Urothelium cell line (cell line): Measurements from ENCODE around the gene ENO2.

ENCODE experiments used
- DNase-seq: peaks from one replicate; pipeline ENCODE4 v3.0.0; 2011; ENCODE audit warnings: low spot score, mixed read lengths
- FAIRE-seq: peaks from 2 replicates; lab custom pipeline; 2011; peaks lifted over from hg19 to GRCh38; lab: Jason Lieb, UNC

The ENO2 gene

GRCh38 chr12:6946920-6947374 lies 32.6 kb downstream of the ENO2 start:
- no peak for FAIRE-seq
- no peak for DNase-seq

- no peak for FAIRE-seq
Measured at GRCh38 chr12:6947615-6948014, 33.2 kb downstream of the ENO2 start.

GRCh38 chr12:6948873-6949594 lies 34.7 kb downstream of the ENO2 start:
- FAIRE-seq (peak; percentile 93), DNase-seq (no peak)

More at GRCh38 chr12:6947615-6948014, 33.2 kb downstream of the ENO2 start:
- no peak for DNase-seq

- DNase-seq = no peak
- FAIRE-seq = no peak
Measured at GRCh38 chr12:6950401-6950801, 36.0 kb downstream of the ENO2 start.

- DNase-seq = no peak
- peak; percentile 67 for FAIRE-seq
Measured at GRCh38 chr12:6950811-6951540, 36.6 kb downstream of the ENO2 start, which contains the start of gene PTPN6. Gene PTPN6 (plus strand): TSS chr12:6951356. CDS start chr12:6951513, 157 bp downstream.

- FAIRE-seq (no peak), DNase-seq (no peak)
Measured at GRCh38 chr12:6951551-6952120, 37.3 kb downstream of the ENO2 start.

- DNase-seq = no peak
- peak; percentile 87 for FAIRE-seq
Measured at GRCh38 chr12:6952121-6952862, 37.9 kb downstream of the ENO2 start.

GRCh38 chr12:6952863-6953441 lies 38.6 kb downstream of the ENO2 start:
- no peak for DNase-seq
- FAIRE-seq = no peak

GRCh38 chr12:6953442-6954315 lies 39.3 kb downstream of the ENO2 start:
- FAIRE-seq (no peak), DNase-seq (no peak)

- FAIRE-seq = peak; percentile 13
- DNase-seq = no peak
Measured at GRCh38 chr12:6954316-6955107, 40.1 kb downstream of the ENO2 start.

- no peak for FAIRE-seq
- DNase-seq = no peak
Measured at GRCh38 chr12:6955108-6956020, 41.0 kb downstream of the ENO2 start.

- DNase-seq (no peak), FAIRE-seq (peak; percentile 20)
Measured at GRCh38 chr12:6956021-6956727, 41.8 kb downstream of the ENO2 start.

- DNase-seq (no peak), FAIRE-seq (peak; percentile 53)
Measured at GRCh38 chr12:6957151-6957701, 42.8 kb downstream of the ENO2 start.

- FAIRE-seq (no peak), DNase-seq (no peak)
Measured at GRCh38 chr12:6957741-6958608, 43.6 kb downstream of the ENO2 start.

- DNase-seq (no peak), FAIRE-seq (no peak)
Measured at GRCh38 chr12:6958609-6959057, 44.3 kb downstream of the ENO2 start.
